Measurements from ENCODE around the gene KRT15.

The KRT15 gene

DNA sequence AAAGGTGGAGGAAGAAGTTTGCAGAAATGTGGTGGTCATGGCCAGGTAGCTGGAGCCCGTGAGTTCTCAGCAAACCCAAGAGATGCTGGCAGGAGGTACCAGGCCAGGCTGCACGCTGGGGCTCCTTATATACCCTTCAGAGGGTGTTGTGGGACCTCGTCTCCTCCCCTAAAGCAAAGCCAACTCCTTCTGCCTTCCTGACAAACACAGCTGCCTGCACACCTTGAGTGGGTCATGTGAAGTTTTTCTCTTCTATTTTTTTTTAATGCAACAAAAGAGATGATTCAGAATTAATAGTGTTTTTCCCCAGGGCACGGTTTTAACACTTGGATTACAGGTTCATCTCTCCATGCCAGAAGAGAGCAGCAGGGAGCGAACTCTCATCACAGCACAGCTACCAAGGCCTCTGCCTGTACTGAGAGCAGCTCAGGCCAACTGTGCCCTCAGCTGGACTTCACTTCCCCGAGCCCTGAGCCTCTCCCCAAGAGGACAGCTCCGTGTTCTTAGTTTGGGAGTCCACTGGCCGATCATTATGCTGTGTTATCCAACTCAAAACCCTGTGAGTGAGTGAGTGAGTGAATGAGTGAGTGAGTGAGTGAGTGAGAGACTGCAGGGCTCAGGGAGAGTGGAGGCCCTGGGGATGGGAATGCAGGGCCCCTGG lies at the start of gene KRT15:
Gene KRT15, minus strand, starts transcription at position 102 of the 661 bp plus-strand sequence. Its CDS starts 63 bp downstream, at position 39.
- no peak for DNase-seq

- no peak for DNase-seq
Observed at GRCh38 chr17:41567317-41567716, 48.6 kb upstream of the KRT15 start.

DNA sequence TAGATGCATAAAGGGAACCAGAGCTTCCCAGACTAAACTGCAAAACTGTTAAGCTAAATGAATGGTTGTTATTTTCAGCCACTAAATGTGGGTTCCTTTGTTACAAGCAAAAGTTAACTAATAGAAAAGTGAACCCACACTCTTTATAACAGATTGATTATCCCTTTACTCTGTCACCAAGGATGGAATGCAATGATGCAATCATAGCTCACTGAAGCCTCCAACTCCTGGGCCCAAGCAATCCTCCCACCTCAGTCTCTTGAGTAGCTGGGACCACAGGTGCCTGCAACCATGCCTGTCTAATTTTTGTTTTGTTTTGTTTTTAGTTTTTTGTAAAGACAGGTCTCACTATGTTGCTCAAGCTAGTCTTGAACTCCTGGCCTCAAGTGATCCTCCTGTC lies 46.6 kb upstream of the KRT15 start:
- no peak for DNase-seq

DNA sequence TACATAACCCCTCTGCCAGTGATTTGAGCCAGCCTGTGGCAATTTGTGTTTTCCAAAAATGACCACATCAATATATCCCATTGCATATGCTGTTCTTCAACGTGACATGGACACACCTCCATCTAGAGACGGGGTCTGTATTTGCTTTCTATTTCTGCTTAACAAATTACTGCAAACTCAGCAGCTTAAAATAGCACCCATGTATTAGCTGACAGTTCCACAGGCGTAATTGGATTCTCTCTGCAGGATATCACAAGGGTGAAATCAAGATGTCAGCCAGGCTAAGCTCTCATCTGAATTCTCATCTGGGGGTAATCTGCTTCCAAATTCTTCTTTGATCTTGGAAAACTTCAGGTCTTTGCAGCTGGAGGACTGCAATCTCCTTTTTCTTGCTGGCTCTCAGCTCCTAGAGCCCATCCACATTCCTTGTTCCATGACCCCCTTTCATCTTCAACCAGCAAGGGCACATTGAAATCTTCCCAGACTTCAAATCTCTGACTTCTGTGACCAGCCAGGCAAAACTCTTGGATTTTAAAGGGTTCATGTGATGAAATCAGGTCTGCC lies 45.0 kb upstream of the KRT15 start:
- no peak for DNase-seq

- no peak for DNase-seq
Observed at GRCh38 chr17:41561554-41561953, 42.9 kb upstream of the KRT15 start.

- DNase-seq = no peak
Observed at GRCh38 chr17:41559548-41559947, 40.9 kb upstream of the KRT15 start.

DNA sequence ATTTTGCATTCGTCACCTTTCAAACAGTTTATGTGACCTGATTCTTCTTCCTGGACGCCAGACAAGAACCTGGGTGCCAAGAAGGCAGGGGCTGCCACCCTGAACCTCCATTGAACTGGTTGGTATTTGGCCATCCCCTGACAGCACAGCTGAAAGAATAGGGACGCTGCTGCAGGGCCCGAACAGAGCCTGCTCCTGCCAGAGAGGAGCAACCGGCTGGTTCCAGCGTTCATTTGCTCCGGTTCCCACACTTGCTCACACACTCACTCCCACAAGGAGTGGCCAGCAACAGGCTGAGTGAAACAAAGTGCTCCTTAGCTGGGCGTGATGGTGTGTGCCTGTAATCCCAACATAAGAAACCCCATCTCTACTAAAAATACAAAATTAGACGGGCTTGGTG lies 38.2 kb upstream of the KRT15 start:
- DNase-seq = no peak

DNA sequence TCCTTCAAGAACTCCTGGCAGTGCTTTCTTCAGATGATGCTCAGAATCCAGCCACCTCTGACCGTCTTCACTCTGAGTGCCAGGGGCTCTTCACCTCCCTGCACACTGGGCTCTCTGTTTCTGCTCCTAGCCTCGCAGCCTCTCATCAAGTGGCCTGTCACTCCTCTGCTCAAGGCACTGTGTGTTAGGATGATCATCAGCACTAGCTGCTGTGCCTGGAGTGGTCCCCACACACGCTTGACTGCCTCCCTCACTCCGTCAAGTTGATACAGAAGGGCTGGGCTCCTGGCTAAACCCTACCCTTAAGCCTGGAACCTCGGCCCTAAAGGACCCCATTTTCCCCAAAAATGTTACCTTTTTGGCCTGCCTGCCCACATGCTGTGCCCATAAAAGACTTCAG lies 37.6 kb upstream of the KRT15 start:
- DNase-seq = no peak

GRCh38 chr17:41555105-41555887 lies 36.6 kb upstream of the KRT15 start:
- no peak for DNase-seq

- DNase-seq = no peak
Observed at GRCh38 chr17:41553987-41554680, 35.4 kb upstream of the KRT15 start.

DNA sequence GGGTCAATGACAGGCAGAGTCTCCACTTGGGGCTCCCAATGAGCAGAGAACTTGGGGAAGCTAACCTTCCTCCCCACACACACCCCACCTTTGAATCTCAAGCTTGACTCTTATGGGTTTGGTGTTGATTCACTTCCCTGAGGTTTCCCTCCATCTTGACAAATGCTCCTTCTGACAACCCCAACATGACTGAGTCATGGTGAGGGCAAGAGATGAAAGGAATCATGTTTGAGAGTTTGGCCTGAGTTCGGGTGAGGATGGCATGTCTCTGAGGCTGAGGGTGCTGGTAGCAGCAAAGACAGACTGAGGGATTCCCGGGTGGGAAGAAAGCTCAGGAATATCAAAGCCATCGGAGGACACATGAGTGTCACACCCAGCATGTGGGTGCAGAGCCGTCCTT lies 34.5 kb upstream of the KRT15 start:
- DNase-seq = no peak

DNA sequence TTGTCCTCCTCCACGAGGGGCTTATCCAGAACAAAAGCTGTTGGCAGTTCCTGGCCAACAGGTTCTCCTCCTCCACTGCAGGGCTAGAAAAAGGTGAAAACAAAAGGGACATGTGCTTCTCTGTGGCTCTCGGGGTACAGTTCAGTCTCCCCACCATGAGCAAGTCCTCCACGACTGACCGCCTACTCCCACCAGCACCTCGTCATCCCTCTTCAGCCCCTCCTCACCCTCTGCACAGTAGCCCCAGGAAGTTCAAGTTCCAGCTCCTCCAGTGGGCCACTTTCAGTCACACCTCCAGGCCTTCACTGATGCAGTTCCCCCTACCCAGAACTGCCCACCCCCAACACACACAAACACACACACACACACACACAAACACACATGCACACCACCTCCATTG lies 33.8 kb upstream of the KRT15 start:
- DNase-seq = no peak

GRCh38 chr17:41551365-41551764 lies 32.7 kb upstream of the KRT15 start:
- no peak for DNase-seq

- no peak for DNase-seq
Observed at GRCh38 chr17:41549596-41550039, 30.9 kb upstream of the KRT15 start.

DNA sequence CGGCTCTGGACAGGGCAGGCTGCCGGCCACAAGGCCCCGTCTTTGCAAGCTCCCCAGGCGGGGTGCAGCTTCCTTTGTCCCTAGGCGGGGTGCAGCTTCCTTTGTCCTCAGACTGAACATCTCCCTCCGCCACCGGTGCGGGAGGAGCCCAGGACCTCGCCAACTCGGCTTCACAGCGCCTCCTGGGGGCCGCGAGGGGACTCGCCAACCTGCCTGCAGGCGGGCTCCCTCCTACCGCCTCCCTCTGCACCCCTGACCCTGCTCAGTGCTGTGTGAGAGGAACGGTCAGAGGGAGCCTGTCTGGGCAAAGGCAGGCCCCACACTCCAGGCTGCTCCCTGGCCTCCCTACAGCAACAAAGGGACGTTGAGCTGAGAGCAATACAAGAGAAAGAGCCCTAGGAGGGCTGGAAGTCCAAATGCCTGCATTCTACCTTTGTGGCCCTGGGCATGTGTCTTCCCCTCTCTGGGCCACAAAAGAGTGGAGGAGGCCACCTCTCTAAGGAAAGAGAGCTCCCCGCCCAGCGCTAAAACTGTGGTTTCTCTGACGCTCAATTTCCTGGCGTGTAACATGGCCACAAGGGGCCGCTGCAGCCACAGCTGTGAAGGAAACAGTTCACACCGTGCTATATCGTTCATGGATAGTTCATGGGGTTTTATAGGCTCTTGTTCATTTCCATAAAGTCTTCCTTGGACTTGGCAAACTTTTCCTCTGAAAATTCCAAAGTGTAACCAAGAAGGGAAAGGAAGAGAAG lies 30.3 kb upstream of the KRT15 start:
- peak; percentile 74 for DNase-seq

DNA sequence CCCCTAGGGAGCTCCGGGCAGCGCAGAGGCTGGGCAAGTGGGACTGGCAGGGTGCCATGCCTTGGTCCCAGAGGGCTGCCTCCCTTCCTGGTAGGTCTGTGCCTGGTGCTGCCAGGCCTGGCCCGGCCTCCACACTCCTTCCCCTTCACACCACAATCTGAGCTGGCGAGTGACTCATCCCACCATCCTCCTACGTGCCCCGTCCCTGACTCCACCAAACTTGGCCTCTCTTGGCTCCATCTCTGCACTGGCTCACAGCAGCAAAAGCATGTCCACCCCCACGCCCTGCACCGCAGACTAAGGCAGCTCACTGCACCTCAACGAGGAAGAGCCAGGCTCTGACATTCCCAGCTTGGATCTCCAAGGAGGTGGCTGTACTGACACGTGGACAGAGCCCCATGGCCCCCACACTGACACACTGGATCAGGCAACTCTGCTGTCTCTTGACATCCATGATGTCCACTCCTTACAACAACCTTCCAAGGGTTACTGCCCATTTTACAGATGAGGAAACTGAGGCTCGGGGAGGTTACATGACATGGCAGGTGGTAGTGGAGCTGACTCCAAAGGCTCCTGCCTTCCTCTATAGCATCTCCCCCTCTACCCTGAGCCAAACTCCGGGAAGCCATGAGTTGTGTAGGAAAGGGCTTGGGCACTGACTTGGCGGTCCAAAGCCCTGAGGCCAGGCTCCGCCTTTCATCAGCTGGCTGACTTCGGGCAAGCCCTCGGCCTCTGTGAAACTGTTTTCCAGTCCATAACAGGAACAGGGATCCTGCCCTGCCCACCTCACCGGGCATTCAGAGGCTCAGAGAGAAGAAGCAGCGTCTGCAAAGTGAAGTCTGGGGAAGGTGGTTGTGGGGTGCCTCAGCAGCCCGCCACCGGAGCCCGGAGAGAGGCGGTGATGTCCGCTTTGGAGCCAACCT lies 29.5 kb upstream of the KRT15 start:
- DNase-seq = peak; percentile 49

GRCh38 chr17:41547378-41547841 lies 28.7 kb upstream of the KRT15 start:
- no peak for DNase-seq

DNA sequence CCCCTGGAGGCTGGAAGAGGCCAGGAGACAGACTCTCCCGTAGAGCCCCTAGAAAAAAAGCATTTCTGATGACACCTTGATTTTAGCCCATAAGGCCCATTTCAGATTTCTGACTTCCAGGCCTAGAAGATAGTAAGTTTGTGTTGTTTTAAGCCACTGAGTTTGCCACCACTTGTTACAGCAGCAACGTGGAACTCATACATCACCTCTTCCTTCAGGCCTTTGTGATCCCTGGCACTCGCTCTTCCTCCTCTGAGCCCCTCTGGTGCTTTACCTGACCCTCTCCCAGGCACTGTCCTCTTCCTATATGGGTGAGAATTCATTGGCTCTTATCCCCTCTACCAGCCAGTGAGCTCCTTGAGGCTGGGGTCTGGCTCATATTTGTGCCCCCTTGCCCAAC lies 28.1 kb upstream of the KRT15 start:
- DNase-seq = no peak

GRCh38 chr17:41545829-41546410 lies 27.2 kb upstream of the KRT15 start:
- no peak for DNase-seq

- DNase-seq = no peak
Observed at GRCh38 chr17:41544935-41545334, 26.2 kb upstream of the KRT15 start.

DNA sequence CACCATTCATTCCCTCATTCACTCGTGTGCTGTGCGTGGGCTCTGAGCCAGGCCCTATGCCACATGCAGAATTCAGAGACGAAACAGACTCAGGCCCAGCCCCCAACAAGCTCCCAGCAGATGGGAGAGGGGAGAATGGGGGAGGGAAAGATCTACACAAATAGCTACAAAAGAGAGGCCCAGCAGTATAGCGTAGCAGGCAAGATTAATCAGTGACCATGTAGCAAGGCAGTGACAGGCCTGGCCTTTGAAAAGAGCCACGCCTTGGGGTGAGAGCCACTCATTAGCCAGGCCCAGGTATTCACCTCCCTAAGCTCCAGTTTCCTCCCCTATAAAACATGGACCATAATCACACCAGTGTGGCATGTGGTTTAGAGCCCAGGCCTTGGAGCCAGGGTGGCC lies 25.8 kb upstream of the KRT15 start:
- no peak for DNase-seq
